Heart left ventricle (tissue), 16 donors: ENCODE measurements around the gene POT1. TPM values are rescaled to one million over a fixed set of nuclear protein-coding genes. Genes with fewer than 3 reads are reported as not detected.

Source experiments
- ATAC-seq, 4 donors: fragments of 200-7000 bp; cut with Tn5 transposase; one replicate each; pipeline ENCODE4 v1.9.1; 2020 to 2022; ENCODE audit warnings: moderate library complexity in 4 of 4, mild to moderate bottlenecking in 3 of 4, moderate number of reproducible peaks in 1 of 4
- DNase-seq, 5 donors: peaks; one replicate each; pipeline ENCODE4 v3.0.0-alpha.2; 2020
- H3K27ac ChIP-seq, 12 donors: fragments of 200-600 bp; sonication (generic) in 4 of 12; one replicate each; pipeline versions ENCODE4 v1.5.0 to v1.8.0; 2016 to 2022; ENCODE audit warnings: mild to moderate bottlenecking in 2 of 12
- H3K27me3 ChIP-seq, 9 donors: fragments of 200-600 bp; sonication (generic) in 2 of 9; one replicate each; pipeline versions ENCODE4 v1.5.1 to v1.8.0; 2016 to 2022; ENCODE audit warnings: mild to moderate bottlenecking in 3 of 9
- H3K36me3 ChIP-seq, 9 donors: fragments of 200-600 bp; sonication (generic) in 2 of 9; one replicate each; pipeline versions ENCODE4 v1.5.0 to v1.8.0; 2018 to 2022; ENCODE audit warnings: mild to moderate bottlenecking in 2 of 9
- H3K4me1 ChIP-seq, 12 donors: fragments of 200-600 bp; sonication (generic) in 4 of 12; one replicate each; pipeline versions ENCODE4 v1.5.0 to v1.8.0; 2016 to 2022; ENCODE audit warnings: mild to moderate bottlenecking in 3 of 12
- H3K4me3 ChIP-seq, 12 donors: fragments of 200-600 bp; sonication (generic) in 4 of 12; one replicate each; pipeline versions ENCODE4 v1.5.0 to v1.8.0; 2017 to 2022; ENCODE audit warnings: mild to moderate bottlenecking in 9 of 12, moderate library complexity in 4 of 12
- H3K9me3 ChIP-seq, 12 donors: fragments of 200-600 bp; sonication (generic) in 4 of 12; one replicate each; pipeline versions ENCODE4 v1.5.0 to v1.8.0; 2016 to 2022; ENCODE audit warnings: mild to moderate bottlenecking in 1 of 12
- CTCF ChIP-seq, 12 donors: fragments of 200-600 bp; sonication (generic) in 4 of 12; IDR thresholded peaks; one replicate each; pipeline versions ENCODE4 v1.5.0 to v1.8.0; 2018 to 2022; ENCODE audit warnings: antibody characterized with exemption in 12 of 12, mild to moderate bottlenecking in 5 of 12
- POLR2A ChIP-seq, 2 donors: fragments of 450-650 bp; IDR thresholded peaks; one replicate each; pipeline ENCODE4 v1.6.1; 2017; ENCODE audit warnings: antibody characterized with exemption in 2 of 2, mild to moderate bottlenecking in 2 of 2, moderate library complexity in 2 of 2
- WGBS, 4 donors: extraction: QIAGEN DNeasy Blood & Tissue Kit in 2 of 4; methylation state at CpG; one replicate each; pipeline versions ENCODE4 v1.1.5 to v1.1.7; 2013 to 2018; 5-methylcytosine and 5-hydroxymethylcytosine counted together
- intact Hi-C, 10 donors: fragments of 100-400 bp; cut with DNase I; formaldehyde crosslinking; loops; one replicate each; pipeline versions ENCODE4 v1.11.1 to v1.14.2; 2022
- polyA plus RNA-seq, 2 donors: library from polyadenylated mRNA; stranded (reverse); fragments of 200-250 nt; gene quantifications; one replicate each; pipeline ENCODE4 v1.2.3, GENCODE V29; 2013
- total RNA-seq, 9 donors: library from RNA; depleted of rRNA in 2 of 9; stranded (reverse); fragments of >200 nt in 2 of 9; fragmentation: NEBNext Ultra II Directional in 3 of 9; extraction: Animal tissue kit (Norgen Biotek cat#: 25700) in 3 of 9; gene quantifications; one replicate each; pipeline versions ENCODE4 v1.1.0 to v1.2.4, GENCODE V29; 2016 to 2023
- donor health status: ischemic (EF 13 %, LVEDD 7.1; RV severe dilation, severe dysfunction).
- donor health status: healthy with polysubstance abuse.
- donor health status: DM: no; HTN: yes; CAD: no.
- donor health status: DM: no; HTN: no; CAD: no.
- donor health status: ischemic (EF 25% LVEDD 6.9; RV normal size, moderate dysfunction).
- donor health status: ischemic (EF 25% LVEDD 5.7; RV mildly dilated, moderate dysfunction).
- donor health status: healthy.
- donor health status: DM: yes; HTN: yes; CAD: no.
- donor health status: ischemic (EF 35%, LVEDD 5.7; RV mildly dilated, moderate dysfunction).
- donor health status: nonischemic (EF 11% LVEDD 7.7; RV severe dilation, severe dysfunction).
- donor health status: DM: yes; HTN: yes; CAD: no.
- donor health status: PGD.
- donor health status: ischemic (EF 29% LVEDD 5.4; RV normal size, mild dysfunction).
- donor health status: nonischemic (EF 23%, LVEDD 6.1; RV moderate dilation, normal function).

Gene POT1
- total and polyA plus RNA-seq, 11 donors = 6.4 to 24.1 (median 17.3) TPM

GRCh38 chr7:124840435-124840834 is 89.2 kb downstream of the POT1 start:
- H3K27ac ChIP-seq = no peak overlapping the region

GRCh38 chr7:124839687-124840086 is 89.9 kb downstream of the POT1 start:
- Histone ChIP-seq H3K36me3 (peaks cover 0 to 57% (median 10%) of the 10 kb centered on the region in 9 donors), H3K27me3 (no peaks in the 10 kb centered on the region), H3K27ac (no peak overlapping the region), H3K9me3 (no peaks in the 10 kb centered on the region), H3K4me3 (no peak overlapping the region), H3K4me1 (peaks cover 0 to 6% (median 0%) of the 10 kb centered on the region in 12 donors)
- no peak for ATAC-seq
- TF ChIP-seq CTCF (IDR thresholded peaks at IDR 0.05) (no peak), POLR2A (IDR thresholded peaks at IDR 0.05) (no peak)
- WGBS, 4 donors = 83 to 98% (median 94%) methylated on average over 1 of the region's 1 CpG
- intact Hi-C loops = no loop called here
- DNase-seq = no peak

More at GRCh38 chr7:124840435-124840834, 89.2 kb downstream of the POT1 start:
- Histone ChIP-seq H3K36me3 (peaks cover 0 to 56% (median 6%) of the 10 kb centered on the region in 9 donors), H3K4me3 (no peak overlapping the region), H3K9me3 (no peaks in the 10 kb centered on the region), H3K4me1 (peaks cover 0 to 6% (median 0%) of the 10 kb centered on the region in 12 donors), H3K27me3 (no peaks in the 10 kb centered on the region)
- DNase-seq (no peak), ATAC-seq (no peak)
- intact Hi-C loops = no loop called here
- TF ChIP-seq CTCF (IDR thresholded peaks at IDR 0.05) = peak in 2 of 12 donors; percentile 5 to 6
- no peak for TF ChIP-seq POLR2A (IDR thresholded peaks at IDR 0.05)
- WGBS, 4 donors = 77 to 87% (median 85%) methylated on average over 1 of the region's 1 CpG

GRCh38 chr7:124836173-124836572 is 93.5 kb downstream of the POT1 start:
- Histone ChIP-seq H3K4me3 (no peak overlapping the region), H3K27me3 (no peaks in the 10 kb centered on the region), H3K4me1 (no peaks in the 10 kb centered on the region), H3K36me3 (peaks cover 0 to 54% (median 9%) of the 10 kb centered on the region in 9 donors), H3K9me3 (no peaks in the 10 kb centered on the region), H3K27ac (no peak overlapping the region)
- TF ChIP-seq POLR2A (IDR thresholded peaks at IDR 0.05) = no peak
- no peak for TF ChIP-seq CTCF (IDR thresholded peaks at IDR 0.05)
- ATAC-seq (no peak), DNase-seq (no peak)
- WGBS, 4 donors = 87 to 92% (median 90%) methylated on average over 1 of the region's 1 CpG
- intact Hi-C loops = no loop called here

GRCh38 chr7:124818807-124819206 is 110.8 kb downstream of the POT1 start:
- intact Hi-C loops = no loop called here
- TF ChIP-seq POLR2A (IDR thresholded peaks at IDR 0.05) = no peak
- TF ChIP-seq CTCF (IDR thresholded peaks at IDR 0.05) = no peak
- Histone ChIP-seq H3K36me3 (peaks cover 0 to 27% (median 22%) of the 10 kb centered on the region in 9 donors), H3K4me3 (no peak overlapping the region), H3K27me3 (no peaks in the 10 kb centered on the region), H3K9me3 (peaks cover 0 to 5% (median 0%) of the 10 kb centered on the region in 12 donors), H3K27ac (no peak overlapping the region), H3K4me1 (no peaks in the 10 kb centered on the region)
- DNase-seq (no peak), ATAC-seq (peak in 1 of 4 donors; percentile 18)
- WGBS, 4 donors = 91 to 97% (median 96%) methylated on average over 5 of the region's 5 CpGs
